Liver (tissue), 9 donors: ENCODE results near the gene DTNA. TPM values are rescaled to one million over a fixed set of nuclear protein-coding genes. Genes with fewer than 3 reads are reported as not detected.

Experiments
- DNase-seq: peaks from one replicate; pipeline ENCODE4 v3.0.0-alpha.2; 2017; ENCODE audit warnings: low spot score
- H3K27ac ChIP-seq, 2 donors: one replicate each; pipeline ENCODE4 v1.7.0; 2013; ENCODE audit warnings: inconsistent platforms in 2 of 2, low read length in 2 of 2, control low read depth in 1 of 2, low read depth in 1 of 2, mild to moderate bottlenecking in 1 of 2
- H3K27me3 ChIP-seq, 4 donors: one replicate each; pipeline versions ENCODE4 v1.6.1 to v1.7.0; 2013; ENCODE audit warnings: low read length in 3 of 4, inconsistent platforms in 1 of 4, mild to moderate bottlenecking in 1 of 4, moderate library complexity in 1 of 4; ENCODE audit not compliant: control insufficient read depth in 4 of 4, insufficient read depth in 4 of 4
- H3K36me3 ChIP-seq, 4 donors: one replicate each; pipeline versions ENCODE4 v1.6.1 to v1.7.0; 2013; ENCODE audit warnings: low read length in 3 of 4, mild to moderate bottlenecking in 3 of 4, low read depth in 1 of 4, moderate library complexity in 1 of 4; ENCODE audit not compliant: control insufficient read depth in 4 of 4, insufficient read depth in 3 of 4
- H3K4me1 ChIP-seq, 4 donors: one replicate each; pipeline versions ENCODE4 v1.6.1 to v1.7.0; 2013; ENCODE audit warnings: low read length in 3 of 4, mild to moderate bottlenecking in 3 of 4, moderate library complexity in 1 of 4; ENCODE audit not compliant: control insufficient read depth in 4 of 4, insufficient read depth in 4 of 4
- H3K4me3 ChIP-seq, 3 donors: one replicate each; pipeline versions ENCODE4 v1.6.1 to v1.7.0; 2013; ENCODE audit warnings: low read length in 3 of 3, control low read depth in 1 of 3, low read depth in 1 of 3, mild to moderate bottlenecking in 1 of 3
- H3K9ac ChIP-seq, 2 donors: one replicate each; pipeline ENCODE4 v1.7.0; 2013; ENCODE audit warnings: low read length in 2 of 2, mild to moderate bottlenecking in 2 of 2, moderate library complexity in 2 of 2, control low read depth in 1 of 2, low read depth in 1 of 2
- H3K9me3 ChIP-seq, 4 donors: one replicate each; pipeline versions ENCODE4 v1.6.1 to v1.7.0; 2013; ENCODE audit warnings: low read length in 3 of 4; ENCODE audit not compliant: control insufficient read depth in 4 of 4
- FOXA2 ChIP-seq: IDR thresholded peaks from 2 replicates; pipeline ENCODE4 v1.6.1; 2016; ENCODE audit warnings: antibody characterized with exemption
- GABPA ChIP-seq, 2 donors: IDR thresholded peaks in 1 of 2; conservative IDR thresholded peaks in 1 of 2; 2 replicates each; pipeline ENCODE4 v1.6.1; 2016; ENCODE audit warnings: antibody characterized with exemption in 2 of 2, mild to moderate bottlenecking in 1 of 2, moderate library complexity in 1 of 2
- NR2F2 ChIP-seq: IDR thresholded peaks from 2 replicates; pipeline ENCODE4 v1.6.1; 2016; ENCODE audit warnings: antibody characterized with exemption
- RXRA ChIP-seq, 2 donors: IDR thresholded peaks; 2 replicates each; pipeline ENCODE4 v1.6.1; 2017 to 2018; ENCODE audit warnings: antibody characterized with exemption in 2 of 2, mild to moderate bottlenecking in 1 of 2
- SP1 ChIP-seq: IDR thresholded peaks from 2 replicates; pipeline ENCODE4 v1.6.1; 2018; ENCODE audit warnings: antibody characterized with exemption, mild to moderate bottlenecking
- WGBS: extraction: QIAGEN DNeasy Blood & Tissue Kit; methylation state at CpG from one replicate; pipeline ENCODE4 v1.1.7; 2013; 5-methylcytosine and 5-hydroxymethylcytosine counted together
- polyA plus RNA-seq, 2 donors: library from polyadenylated mRNA; stranded (reverse) in 1 of 2; unstranded in 1 of 2; fragments of 200-250 nt in 1 of 2; fragments of >200 nt in 1 of 2; fragmentation: Nextera tagmentation in 1 of 2; extraction: Ambion mirVana in 1 of 2; gene quantifications; one replicate each; pipeline versions ENCODE4 v1.2.1 to v1.2.3, GENCODE V29; 2013 to 2015
- total RNA-seq, 2 donors: library from RNA; depleted of rRNA; stranded (reverse); fragments of >200 nt; gene quantifications; one replicate each; pipeline ENCODE4 v1.2.3, GENCODE V29; 2014
- TF ChIP-seq, protein P1 (sequence below): IDR thresholded peaks from 2 replicates; pipeline ENCODE4 v1.6.1; 2016; ENCODE audit warnings: antibody characterized with exemption
- TF ChIP-seq, protein P2 (sequence below): IDR thresholded peaks from 2 replicates; pipeline ENCODE4 v1.6.1; 2016; ENCODE audit warnings: antibody characterized with exemption, mild to moderate bottlenecking
- TF ChIP-seq, protein P3 (sequence below): IDR thresholded peaks from 2 replicates; pipeline ENCODE4 v1.6.1; 2016; ENCODE audit warnings: antibody characterized with exemption
- donor health status: healthy.
- donor health status: healthy.
- donor health status: healthy.
- donor health status: healthy.
- donor health status: healthy.

The DTNA gene
- total and polyA plus RNA-seq, 4 donors, result 0.33 to 3.2 (median 1.4) TPM

- H3K27ac ChIP-seq, result no peak overlapping the region
- H3K27me3 ChIP-seq, result no peaks in the 10 kb centered on the region
- H3K4me1 ChIP-seq, result no peaks in the 10 kb centered on the region
- H3K9me3 ChIP-seq, result no peaks in the 10 kb centered on the region
- H3K36me3 ChIP-seq, result no peaks in the 10 kb centered on the region
- no peak for TF ChIP-seq RXRA (IDR thresholded peaks at IDR 0.05)
- TF ChIP-seq SP1, result no peak
- H3K9ac ChIP-seq, result no peak overlapping the region
- no peak for DNase-seq
- no peak overlapping the region for H3K4me3 ChIP-seq
Observed at GRCh38 chr18:34691614-34692013, 18.5 kb upstream of the DTNA start.

- H3K27ac ChIP-seq, result no peak overlapping the region
- no peaks in the 10 kb centered on the region for H3K36me3 ChIP-seq
- DNase-seq, result no peak
- H3K9me3 ChIP-seq, result no peaks in the 10 kb centered on the region
- TF ChIP-seq, protein P1, sequence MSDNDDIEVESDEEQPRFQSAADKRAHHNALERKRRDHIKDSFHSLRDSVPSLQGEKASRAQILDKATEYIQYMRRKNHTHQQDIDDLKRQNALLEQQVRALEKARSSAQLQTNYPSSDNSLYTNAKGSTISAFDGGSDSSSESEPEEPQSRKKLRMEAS, result no peak
- no peak overlapping the region for H3K4me3 ChIP-seq
- H3K27me3 ChIP-seq, result no peaks in the 10 kb centered on the region
- no peak overlapping the region for H3K9ac ChIP-seq
- 80% methylated on average over 5 of the region's 5 CpGs for WGBS
- H3K4me1 ChIP-seq, result no peaks in the 10 kb centered on the region
Observed at GRCh38 chr18:34694591-34695165, 15.4 kb upstream of the DTNA start.

DNA sequence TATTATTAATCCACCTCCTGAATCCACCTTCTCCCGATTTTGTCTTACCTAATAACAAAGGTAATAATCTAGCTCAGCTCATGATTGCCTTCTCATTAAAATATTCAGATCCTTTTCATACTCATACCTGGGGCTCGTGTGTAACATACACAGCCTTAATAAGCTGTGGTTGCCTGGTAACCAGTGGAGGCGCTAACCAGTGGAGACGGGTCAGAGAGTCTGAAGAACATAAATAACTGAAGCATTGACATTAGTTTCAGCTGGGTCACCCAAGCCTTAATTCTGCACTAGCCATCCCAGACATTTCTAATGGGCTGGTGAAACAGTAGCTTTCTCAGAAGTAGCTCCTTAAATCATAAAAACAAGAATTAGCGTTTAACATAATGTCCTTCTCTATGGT, 14.8 kb upstream of the DTNA start:
- no peak overlapping the region for H3K9ac ChIP-seq
- no peak overlapping the region for H3K4me3 ChIP-seq
- DNase-seq, result no peak
- H3K4me1 ChIP-seq, result no peaks in the 10 kb centered on the region
- H3K9me3 ChIP-seq, result no peaks in the 10 kb centered on the region
- TF ChIP-seq NR2F2 (no peak), GABPA (IDR thresholded peaks at IDR 0.05 in 1 of 2, conservative IDR thresholded peaks at IDR 0.05 in 1 of 2) (no peak), FOXA2 (no peak), SP1 (no peak)
- TF ChIP-seq, protein P2, sequence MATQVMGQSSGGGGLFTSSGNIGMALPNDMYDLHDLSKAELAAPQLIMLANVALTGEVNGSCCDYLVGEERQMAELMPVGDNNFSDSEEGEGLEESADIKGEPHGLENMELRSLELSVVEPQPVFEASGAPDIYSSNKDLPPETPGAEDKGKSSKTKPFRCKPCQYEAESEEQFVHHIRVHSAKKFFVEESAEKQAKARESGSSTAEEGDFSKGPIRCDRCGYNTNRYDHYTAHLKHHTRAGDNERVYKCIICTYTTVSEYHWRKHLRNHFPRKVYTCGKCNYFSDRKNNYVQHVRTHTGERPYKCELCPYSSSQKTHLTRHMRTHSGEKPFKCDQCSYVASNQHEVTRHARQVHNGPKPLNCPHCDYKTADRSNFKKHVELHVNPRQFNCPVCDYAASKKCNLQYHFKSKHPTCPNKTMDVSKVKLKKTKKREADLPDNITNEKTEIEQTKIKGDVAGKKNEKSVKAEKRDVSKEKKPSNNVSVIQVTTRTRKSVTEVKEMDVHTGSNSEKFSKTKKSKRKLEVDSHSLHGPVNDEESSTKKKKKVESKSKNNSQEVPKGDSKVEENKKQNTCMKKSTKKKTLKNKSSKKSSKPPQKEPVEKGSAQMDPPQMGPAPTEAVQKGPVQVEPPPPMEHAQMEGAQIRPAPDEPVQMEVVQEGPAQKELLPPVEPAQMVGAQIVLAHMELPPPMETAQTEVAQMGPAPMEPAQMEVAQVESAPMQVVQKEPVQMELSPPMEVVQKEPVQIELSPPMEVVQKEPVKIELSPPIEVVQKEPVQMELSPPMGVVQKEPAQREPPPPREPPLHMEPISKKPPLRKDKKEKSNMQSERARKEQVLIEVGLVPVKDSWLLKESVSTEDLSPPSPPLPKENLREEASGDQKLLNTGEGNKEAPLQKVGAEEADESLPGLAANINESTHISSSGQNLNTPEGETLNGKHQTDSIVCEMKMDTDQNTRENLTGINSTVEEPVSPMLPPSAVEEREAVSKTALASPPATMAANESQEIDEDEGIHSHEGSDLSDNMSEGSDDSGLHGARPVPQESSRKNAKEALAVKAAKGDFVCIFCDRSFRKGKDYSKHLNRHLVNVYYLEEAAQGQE, result no peak
- TF ChIP-seq, protein P3, sequence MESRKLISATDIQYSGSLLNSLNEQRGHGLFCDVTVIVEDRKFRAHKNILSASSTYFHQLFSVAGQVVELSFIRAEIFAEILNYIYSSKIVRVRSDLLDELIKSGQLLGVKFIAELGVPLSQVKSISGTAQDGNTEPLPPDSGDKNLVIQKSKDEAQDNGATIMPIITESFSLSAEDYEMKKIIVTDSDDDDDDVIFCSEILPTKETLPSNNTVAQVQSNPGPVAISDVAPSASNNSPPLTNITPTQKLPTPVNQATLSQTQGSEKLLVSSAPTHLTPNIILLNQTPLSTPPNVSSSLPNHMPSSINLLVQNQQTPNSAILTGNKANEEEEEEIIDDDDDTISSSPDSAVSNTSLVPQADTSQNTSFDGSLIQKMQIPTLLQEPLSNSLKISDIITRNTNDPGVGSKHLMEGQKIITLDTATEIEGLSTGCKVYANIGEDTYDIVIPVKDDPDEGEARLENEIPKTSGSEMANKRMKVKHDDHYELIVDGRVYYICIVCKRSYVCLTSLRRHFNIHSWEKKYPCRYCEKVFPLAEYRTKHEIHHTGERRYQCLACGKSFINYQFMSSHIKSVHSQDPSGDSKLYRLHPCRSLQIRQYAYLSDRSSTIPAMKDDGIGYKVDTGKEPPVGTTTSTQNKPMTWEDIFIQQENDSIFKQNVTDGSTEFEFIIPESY, result no peak
- H3K27ac ChIP-seq, result no peak overlapping the region
- WGBS, result 84% methylated on average over 5 of the region's 5 CpGs
- H3K27me3 ChIP-seq, result no peaks in the 10 kb centered on the region
- no peaks in the 10 kb centered on the region for H3K36me3 ChIP-seq
